DMS 273 treated with DMSO at 0.1 percent for 48 hours (cell line): Measurements from ENCODE around the gene HTR2A.

Experiments
- DNase-seq: peaks from one replicate; lab custom pipeline; 2025; lab: John Stamatoyannopoulos, UW

HTR2A gene

GRCh38 chr13:46896341-46897137, at the start of gene HTR2A:
Gene HTR2A, minus strand, starts transcription at chr13:46897053. Its CDS starts 1,147 bp downstream, at chr13:46895906.
- no peak for DNase-seq

GRCh38 chr13:46936525-46936924, 39.7 kb upstream of the HTR2A start:
- DNase-seq = no peak

- no peak for DNase-seq
Measured at GRCh38 chr13:46934749-46935148, 37.9 kb upstream of the HTR2A start.

GRCh38 chr13:46926916-46927590, 30.2 kb upstream of the HTR2A start:
- DNase-seq = no peak

- no peak for DNase-seq
Measured at GRCh38 chr13:46925486-46925885, 28.6 kb upstream of the HTR2A start.

- DNase-seq = no peak
Measured at GRCh38 chr13:46914341-46914740, 17.5 kb upstream of the HTR2A start.

- no peak for DNase-seq
Measured at GRCh38 chr13:46913757-46914156, 16.9 kb upstream of the HTR2A start.

GRCh38 chr13:46909042-46909441, 12.2 kb upstream of the HTR2A start:
- no peak for DNase-seq

- DNase-seq = no peak
Measured at GRCh38 chr13:46908501-46908900, 11.6 kb upstream of the HTR2A start.

- no peak for DNase-seq
Measured at GRCh38 chr13:46906405-46906804, 9.6 kb upstream of the HTR2A start.

- DNase-seq = no peak
Measured at GRCh38 chr13:46905249-46905648, 8.4 kb upstream of the HTR2A start.

GRCh38 chr13:46903748-46904147, 6.9 kb upstream of the HTR2A start:
- DNase-seq = no peak

- DNase-seq = no peak
Measured at GRCh38 chr13:46901721-46902120, 4.9 kb upstream of the HTR2A start.

- no peak for DNase-seq
Measured at GRCh38 chr13:46899801-46900200, 2.9 kb upstream of the HTR2A start.

GRCh38 chr13:46895381-46895780, 1.5 kb downstream of the HTR2A start:
- DNase-seq = no peak

- no peak for DNase-seq
Measured at GRCh38 chr13:46894568-46894967, 2.3 kb downstream of the HTR2A start.

- no peak for DNase-seq
Measured at GRCh38 chr13:46893798-46894560, 2.9 kb downstream of the HTR2A start.

- DNase-seq = no peak
Measured at GRCh38 chr13:46893221-46893740, 3.6 kb downstream of the HTR2A start.

GRCh38 chr13:46885018-46885417, 11.8 kb downstream of the HTR2A start:
- no peak for DNase-seq

GRCh38 chr13:46884531-46884930, 12.3 kb downstream of the HTR2A start:
- no peak for DNase-seq

GRCh38 chr13:46881621-46882020, 15.2 kb downstream of the HTR2A start:
- no peak for DNase-seq

GRCh38 chr13:46874006-46874405, 22.8 kb downstream of the HTR2A start:
- DNase-seq = no peak

- no peak for DNase-seq
Measured at GRCh38 chr13:46871557-46871956, 25.3 kb downstream of the HTR2A start.
